Mucosa of gallbladder (tissue), 1 donor: Measurements from ENCODE around the gene FAF2. TPM values are rescaled to one million over a fixed set of nuclear protein-coding genes. Genes with fewer than 3 reads are reported as not detected.
"Not testable (repeated sequence)": the region's sequence is repeated elsewhere in the genome, so short reads cannot be mapped to it uniquely, and the experiment has no call there.

Source experiments
- DNase-seq: peaks from one replicate; pipeline ENCODE4 v3.0.0-alpha.2; 2020; ENCODE audit warnings: low spot score
- total RNA-seq: library from RNA; stranded (reverse); gene quantifications from one replicate; pipeline ENCODE4 v1.2.1, GENCODE V29; 2021
- donor health status: DM: no; HTN: no; CAD: no.

FAF2 gene
- total RNA-seq, 1 donor from 2014 or later: 30.2 TPM

GRCh38 chr5:176458904-176459561 lies 10.8 kb downstream of the FAF2 start:
- DNase-seq: no peak

DNA sequence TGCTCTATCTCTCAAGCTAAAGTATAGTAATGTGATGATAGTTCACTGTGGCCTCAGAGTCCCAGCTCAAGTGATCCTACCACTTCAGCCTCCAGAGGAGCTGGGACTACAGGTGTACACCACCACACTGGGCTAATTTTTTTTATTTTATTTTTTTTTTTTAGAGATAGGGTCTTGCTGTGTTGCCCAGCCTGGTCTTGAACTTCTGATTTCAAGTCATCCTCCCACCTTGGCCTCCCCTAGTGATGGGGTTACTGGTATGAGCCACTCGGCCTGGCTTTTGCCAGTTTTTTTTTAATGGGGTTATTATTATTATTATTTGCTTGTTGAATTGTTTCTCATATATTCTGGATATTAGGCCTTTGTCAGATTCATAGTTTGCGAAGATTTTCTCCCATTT lies 13.2 kb downstream of the FAF2 start:
- DNase-seq: no peak

- DNase-seq: no peak
Measured at GRCh38 chr5:176463113-176463764, 15.1 kb downstream of the FAF2 start.

GRCh38 chr5:176466245-176466871 lies 18.2 kb downstream of the FAF2 start:
- no peak for DNase-seq

GRCh38 chr5:176469296-176469695 lies 21.1 kb downstream of the FAF2 start:
- no peak for DNase-seq

DNA sequence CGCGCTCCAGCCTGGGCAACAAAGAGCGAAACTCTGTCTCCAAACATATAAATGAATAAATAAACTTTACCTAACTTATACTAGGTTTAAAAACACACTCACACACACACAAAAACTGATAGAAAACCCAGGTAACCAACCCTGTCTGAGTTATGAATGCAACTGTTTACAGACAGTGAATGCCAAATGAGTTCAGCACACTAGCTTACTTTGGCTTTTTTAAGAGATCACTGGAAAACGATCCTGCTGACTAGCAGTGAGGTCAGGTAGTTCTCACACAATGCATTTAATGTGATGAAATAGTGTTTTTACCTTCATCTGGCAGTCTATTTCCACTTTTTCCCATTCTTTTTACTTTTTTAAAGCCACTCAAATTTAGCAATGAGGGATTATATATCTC lies 22.4 kb downstream of the FAF2 start:
- DNase-seq: no peak

- no peak for DNase-seq
Measured at GRCh38 chr5:176471098-176471497, 22.9 kb downstream of the FAF2 start.

GRCh38 chr5:176473335-176474006 lies 25.3 kb downstream of the FAF2 start:
- DNase-seq: no peak

DNA sequence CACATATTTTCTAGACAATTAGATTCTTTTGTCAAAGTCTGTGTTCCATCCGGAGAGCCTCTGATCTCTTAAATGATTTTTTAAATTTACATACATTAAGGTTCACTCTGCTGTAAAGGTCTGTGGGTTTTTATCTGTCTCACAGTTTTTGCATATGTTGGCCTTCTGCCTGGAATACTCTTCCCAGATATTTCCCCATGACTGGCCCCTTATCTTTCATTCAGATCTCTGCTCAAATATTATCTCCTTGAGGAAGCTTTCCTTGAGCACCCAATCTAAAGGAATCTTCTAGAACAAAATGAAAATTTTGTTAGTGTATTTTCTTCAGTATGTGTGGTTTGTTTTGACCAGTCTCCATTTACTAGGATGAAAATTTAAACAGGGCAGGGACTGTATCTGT lies 26.3 kb downstream of the FAF2 start:
- DNase-seq: no peak

GRCh38 chr5:176481711-176482110 lies 33.5 kb downstream of the FAF2 start:
- no peak for DNase-seq

DNA sequence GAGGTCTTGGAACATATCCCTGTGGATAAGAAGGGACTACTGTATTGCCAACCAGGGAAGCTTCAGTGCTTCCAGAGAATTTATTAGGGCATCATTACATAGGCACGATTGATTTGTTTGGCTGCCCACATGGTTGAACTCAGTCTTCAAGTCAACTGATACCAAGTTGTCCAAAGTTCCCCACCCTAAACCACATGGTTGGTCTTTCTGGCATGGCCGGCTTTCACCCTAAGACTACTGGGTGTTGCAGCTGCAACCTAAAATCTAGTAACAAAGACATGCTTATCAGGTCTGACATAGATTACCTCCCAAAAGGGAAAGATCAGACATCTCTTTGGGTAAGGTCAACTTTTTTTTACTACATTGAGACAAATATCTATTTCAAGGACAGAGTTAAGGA lies 37.0 kb downstream of the FAF2 start:
- no peak for DNase-seq

GRCh38 chr5:176486189-176486757 lies 38.1 kb downstream of the FAF2 start:
- DNase-seq: no peak

GRCh38 chr5:176487160-176487559 lies 39.0 kb downstream of the FAF2 start:
- not testable (repeated sequence) for DNase-seq

GRCh38 chr5:176489077-176489476 lies 40.9 kb downstream of the FAF2 start:
- no peak for DNase-seq

DNA sequence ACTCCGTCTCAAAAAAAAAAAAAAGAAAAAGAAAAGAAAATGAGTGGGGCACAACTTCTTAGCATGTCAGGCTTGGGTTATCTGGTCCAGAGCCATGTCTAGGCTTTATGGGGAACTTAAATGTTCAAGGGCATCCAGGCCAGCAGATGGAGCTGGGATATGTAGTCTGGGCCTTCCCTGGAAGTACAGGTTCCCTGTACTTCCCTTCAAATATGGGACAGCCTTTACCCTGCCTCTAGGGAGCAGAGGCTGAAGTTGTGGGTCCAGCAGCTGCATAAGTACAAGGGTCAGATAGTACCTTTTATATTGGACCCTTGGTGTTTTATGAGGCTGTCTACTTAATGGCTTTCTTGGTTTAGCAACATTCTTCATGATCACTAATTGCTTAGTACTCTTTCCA lies 42.1 kb downstream of the FAF2 start:
- no peak for DNase-seq

DNA sequence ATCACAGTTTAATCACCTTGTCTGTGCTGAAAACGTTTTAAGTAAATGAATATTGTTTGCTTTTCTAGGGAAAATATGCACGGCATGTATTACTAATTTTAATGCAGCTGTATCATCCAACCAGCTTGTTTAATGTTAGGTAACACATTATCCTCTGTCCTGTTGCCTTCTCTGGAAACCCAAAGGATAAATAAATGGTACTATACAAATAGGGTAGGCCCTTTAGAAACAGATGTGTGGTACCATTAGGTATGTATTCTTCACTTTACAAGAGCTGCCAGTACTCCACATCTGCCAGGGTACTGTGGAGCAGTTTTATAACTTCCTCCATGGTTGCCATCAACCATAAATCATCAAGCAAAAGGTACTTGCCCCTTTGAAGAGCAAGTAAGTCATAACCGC lies 42.9 kb downstream of the FAF2 start:
- DNase-seq: no peak

- no peak for DNase-seq
Measured at GRCh38 chr5:176491901-176492300, 43.7 kb downstream of the FAF2 start.

GRCh38 chr5:176492431-176492830 lies 44.2 kb downstream of the FAF2 start:
- DNase-seq: no peak

- DNase-seq: no peak
Measured at GRCh38 chr5:176497852-176498251, 49.7 kb downstream of the FAF2 start.

DNA sequence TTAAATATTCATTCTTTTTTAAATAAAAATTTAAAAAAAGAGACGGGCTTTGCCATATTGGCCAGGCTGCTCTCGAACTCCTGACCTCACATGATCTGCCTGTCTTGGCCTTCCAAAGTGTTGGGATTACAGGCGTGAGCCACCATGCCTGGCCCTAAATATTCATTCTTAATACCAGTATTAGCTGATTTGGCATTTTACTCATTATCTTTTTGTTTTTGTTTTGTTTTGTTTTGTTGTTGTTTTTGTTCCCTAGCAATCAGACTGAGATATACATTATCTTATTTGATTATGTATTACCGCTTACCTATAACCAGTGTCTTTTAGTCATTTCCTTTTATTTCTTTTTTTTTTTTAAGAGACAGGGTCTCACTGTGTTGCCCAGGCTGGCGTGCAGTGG lies 51.1 kb downstream of the FAF2 start:
- no peak for DNase-seq

- DNase-seq: no peak
Measured at GRCh38 chr5:176500511-176500910, 52.3 kb downstream of the FAF2 start.

GRCh38 chr5:176501333-176501732 lies 53.1 kb downstream of the FAF2 start:
- DNase-seq: no peak
